Daoy (cell line): ENCODE data around the gene NLGN3. TPM values are rescaled to one million over a fixed set of nuclear protein-coding genes. Genes with fewer than 3 reads are reported as not detected.
"Not testable (repeated sequence)": the region's sequence is repeated elsewhere in the genome, so short reads cannot be mapped to it uniquely, and the experiment has no call there.

Experiments
- DNase-seq: peaks from one replicate; pipeline ENCODE4 v3.0.0-alpha.2; 2015; ENCODE audit warnings: low read depth
- total RNA-seq: library from RNA; depleted of rRNA; stranded (reverse); fragments of >200 nt; shearing (Covaris generic); gene quantifications from 2 replicates; pipeline ENCODE4 v1.2.3, GENCODE V29; 2014

The NLGN3 gene
- total RNA-seq, 1 experiment from 2014 or later = not detected

DNA sequence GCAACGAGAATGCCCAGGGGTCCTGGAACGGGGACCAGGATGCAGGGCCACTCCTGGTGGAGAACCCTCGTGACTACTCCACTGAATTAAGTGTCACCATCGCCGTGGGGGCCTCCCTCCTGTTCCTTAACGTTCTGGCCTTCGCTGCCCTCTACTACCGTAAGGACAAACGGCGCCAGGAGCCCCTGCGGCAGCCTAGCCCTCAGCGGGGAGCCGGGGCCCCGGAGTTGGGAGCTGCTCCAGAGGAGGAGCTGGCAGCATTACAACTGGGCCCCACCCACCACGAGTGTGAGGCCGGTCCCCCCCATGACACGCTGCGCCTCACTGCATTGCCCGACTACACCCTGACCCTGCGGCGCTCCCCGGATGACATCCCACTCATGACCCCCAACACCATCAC is 24.9 kb downstream of the NLGN3 start:
- DNase-seq = no peak

DNA sequence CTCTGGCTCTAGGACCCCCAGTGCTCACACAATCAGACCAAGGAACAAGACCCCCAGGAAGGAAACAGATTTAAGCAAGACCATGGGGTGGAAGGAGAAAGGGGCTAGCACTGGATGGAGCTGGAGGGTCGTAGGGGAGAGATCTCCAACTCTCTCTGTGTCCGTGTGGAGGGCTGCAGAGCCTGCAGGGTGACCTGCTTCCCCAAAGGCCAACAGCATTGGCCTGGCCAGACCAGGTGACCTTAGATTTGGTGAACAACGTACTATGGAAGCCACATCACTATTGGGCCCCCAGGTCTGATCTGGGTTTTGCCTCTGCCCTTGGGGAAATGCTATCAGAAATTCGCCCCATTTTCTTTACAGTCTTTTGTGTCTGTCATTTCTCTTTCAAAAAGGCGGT is 26.0 kb downstream of the NLGN3 start:
- no peak for DNase-seq

DNA sequence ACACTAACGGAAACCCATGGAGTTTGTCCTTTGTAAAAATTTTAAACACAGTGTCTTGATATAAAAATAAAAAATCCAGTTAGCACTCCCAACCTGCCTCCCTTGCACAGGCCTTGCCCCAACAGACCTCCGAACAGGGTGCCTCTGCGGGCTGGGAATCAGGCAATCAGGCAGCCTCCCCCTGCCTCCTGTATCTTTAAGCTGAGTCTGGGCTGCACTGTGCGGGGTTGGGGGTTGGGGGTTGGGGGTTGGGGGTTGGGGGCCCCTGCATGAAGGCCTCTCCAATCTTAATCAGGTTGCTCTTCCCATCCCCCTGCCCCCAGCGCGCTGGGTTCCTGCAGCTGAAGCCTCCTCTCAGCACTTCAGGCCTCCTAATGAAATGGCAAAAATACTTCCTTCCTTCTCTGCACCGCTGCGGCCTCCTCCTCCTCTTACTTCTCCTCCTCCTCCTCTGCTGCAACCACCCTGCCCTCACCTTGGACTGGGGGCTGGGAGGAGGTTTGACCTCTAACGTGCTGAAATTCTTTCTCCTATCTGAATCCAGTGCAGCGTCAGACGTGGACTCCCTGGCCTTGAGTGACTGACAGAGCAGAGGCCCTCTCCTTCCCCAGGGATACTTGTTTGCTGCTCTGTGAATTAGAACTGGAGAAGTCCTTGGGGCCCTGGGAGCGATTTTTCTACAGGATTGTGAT is 26.6 kb downstream of the NLGN3 start:
- no peak for DNase-seq

DNA sequence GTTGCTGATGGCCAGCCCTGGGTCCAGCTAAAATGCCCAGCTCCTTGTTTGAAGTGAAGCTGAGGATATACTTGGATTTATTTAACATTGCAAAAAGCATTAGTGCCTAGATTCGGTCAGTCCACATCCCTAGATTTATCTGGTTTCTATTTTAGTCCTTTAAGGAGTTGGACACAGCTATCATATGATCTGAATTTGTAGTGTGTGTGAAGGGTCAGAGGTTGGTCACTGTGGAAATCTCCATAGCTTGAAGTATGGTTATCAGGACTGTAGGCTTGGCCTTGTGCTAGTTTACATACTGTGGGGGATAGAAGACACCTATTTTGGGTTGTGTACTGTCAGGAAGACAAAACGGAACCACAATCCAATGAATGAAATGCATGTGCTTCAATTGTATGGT is 28.8 kb downstream of the NLGN3 start:
- DNase-seq = no peak

DNA sequence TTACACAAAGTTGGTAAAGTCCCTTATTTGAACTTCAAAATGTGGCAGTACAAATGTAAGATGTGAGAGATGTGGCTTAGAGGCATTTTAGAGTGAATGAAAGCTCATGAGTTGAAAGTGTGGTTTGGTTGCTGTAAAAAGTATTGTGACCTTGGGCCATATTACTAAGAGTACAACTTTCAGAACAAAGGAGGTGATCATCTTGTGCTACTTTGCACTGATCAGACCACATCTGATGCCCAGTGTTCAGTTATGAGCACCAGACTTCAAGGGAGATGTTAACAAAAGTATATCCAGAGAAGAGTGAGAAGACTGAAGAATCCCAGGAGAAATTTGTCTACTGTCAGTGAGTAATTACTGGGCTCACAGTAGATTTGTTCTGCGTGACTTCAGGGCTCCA is 30.2 kb downstream of the NLGN3 start:
- no peak for DNase-seq

DNA sequence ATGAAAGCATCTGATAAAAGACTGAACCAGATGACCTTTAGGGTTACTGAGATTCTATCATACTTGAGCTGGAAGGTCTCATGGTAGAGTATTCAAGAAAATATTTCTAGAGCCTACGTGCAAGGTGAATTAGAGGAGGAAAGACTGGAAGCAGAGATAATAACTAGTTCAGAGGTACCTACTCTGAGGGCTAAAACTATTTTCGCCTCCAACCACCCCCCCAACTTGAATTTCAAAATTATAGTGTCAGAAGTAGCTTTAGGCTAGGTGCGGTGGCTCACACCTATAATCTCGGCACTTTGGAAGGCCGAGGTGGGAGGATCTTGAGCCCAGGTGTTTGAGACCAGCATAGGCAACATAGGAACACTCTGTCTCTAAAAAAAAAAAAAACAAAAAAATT is 30.9 kb downstream of the NLGN3 start:
- no peak for DNase-seq

DNA sequence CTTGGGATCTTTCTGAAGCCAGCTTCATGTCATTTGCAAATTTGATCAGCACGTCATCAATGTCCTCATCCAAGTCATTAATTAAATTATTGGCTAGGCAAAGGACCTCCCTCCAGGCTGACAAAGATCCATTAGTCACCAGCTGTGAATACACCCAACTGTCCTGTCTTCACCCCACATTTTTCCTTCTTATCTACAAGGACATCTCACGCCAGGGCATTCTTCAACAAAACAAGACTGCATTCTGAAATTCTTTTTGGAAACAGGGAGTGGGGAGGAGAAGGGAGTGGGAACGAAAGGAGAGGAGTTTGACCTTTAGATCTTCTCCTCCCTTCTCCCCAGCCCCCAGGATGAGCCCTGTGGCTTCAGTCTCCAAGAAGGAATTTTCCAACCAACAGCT is 32.7 kb downstream of the NLGN3 start:
- no peak for DNase-seq

DNA sequence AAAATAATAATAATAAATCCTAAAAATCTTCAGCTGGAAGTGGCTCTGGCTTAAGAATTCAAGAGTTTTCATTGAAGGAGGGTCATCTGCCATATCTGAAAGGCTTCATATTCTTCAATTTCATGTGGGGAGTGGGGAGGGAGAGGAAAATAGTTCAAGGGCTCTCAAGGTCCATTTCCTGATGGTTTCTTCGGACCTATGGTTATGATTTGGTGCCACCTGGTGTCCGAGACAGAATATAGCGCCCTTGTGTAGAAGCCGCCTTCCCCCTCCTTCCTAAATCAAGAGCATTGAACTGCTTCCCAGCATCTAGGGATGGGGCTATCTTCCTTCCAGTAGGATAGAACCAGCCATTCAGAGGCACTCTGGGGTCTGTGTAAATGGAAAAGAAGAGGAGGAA is 34.3 kb downstream of the NLGN3 start:
- DNase-seq = peak; percentile 52

DNA sequence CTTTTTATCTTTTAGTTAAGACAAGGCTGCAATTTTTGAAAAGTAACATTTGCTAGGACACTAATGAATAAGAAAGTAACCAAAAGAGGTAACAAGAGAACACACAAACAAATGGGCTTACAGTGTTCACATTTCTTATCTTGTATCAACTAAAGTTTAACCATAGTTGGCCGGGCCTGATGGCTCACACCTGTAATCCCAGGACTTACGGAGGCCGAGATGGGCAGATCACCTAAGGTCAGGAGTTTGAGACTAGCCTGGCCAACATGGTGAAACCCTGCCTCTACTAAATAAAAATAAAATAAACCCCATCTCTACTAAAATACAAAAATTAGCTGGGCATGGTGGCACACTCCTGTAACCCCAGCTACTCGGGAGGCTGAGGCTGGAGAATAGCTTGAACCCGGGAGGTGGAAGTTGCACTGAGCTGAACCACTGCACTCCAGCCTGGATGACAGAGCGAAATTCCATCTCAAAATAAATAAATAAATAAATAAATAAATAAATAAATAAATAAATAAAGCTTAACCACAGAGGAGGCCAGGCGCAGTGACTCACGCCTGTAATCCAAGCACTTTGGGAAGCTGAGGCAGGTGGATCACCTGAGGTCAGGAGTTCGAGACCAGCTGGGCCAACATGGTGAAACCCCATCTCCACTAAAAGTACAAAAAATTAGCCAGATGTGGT is 36.1 kb downstream of the NLGN3 start:
- DNase-seq = not testable (repeated sequence)

DNA sequence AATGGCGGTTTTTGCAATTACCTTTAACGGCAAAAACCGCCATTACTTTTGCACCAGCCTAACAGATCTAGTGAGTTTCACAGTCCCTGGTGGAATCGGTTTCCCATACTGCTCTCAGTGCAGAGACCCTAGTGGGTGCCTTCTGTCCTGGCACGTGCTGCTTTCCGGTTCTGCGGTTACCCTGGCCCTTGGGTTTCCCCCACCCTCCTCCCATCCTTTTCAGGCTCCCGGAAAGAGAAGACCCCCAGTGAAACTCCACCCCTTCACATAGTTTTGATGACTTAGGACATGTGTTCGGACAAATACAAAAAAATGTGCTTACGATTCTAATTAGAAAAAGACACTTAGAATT is 36.9 kb downstream of the NLGN3 start:
- DNase-seq = no peak

DNA sequence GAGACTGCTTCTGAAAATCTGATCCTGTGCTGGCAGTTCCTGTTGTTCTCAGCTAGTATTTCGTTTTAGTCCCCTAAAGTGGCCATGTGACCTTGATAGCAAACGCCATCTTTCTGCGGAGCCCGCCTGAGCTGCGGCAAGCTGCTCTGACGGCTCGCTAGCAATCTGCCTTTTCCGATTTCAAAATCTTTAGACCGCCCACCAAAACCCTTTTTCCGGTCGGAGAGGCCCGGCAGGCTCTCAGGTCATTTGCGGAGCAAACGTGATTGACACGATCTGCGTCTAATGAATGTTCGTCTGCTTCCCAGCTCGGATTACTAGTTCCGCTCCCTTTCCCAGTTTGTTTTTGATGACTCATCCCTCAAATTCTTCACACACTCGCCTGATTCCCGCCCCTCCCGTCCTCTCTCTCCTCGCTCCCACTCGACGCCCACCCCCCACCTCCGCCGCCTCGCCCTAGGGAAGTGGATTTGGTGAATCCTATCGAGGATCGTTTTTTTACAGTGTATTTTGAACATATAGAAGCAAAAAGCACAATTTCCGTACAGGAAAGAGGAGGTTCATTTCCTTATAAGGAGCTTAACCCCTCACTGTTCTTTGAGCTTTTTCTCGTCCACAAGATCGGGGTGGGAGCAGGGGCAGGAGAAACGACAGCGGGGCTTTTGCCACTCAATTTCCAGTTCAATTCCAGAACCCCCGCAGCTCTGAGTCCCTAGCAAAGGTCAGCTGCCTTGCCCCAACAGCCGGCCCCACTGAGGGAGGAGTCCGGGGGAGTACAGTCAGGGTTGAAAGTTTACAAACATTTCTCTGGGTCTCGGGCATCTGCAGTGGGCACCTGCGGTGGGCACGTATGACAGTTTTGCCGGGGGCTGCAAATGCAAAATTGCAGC is 37.5 kb downstream of the NLGN3 start:
- DNase-seq = peak; percentile 91

DNA sequence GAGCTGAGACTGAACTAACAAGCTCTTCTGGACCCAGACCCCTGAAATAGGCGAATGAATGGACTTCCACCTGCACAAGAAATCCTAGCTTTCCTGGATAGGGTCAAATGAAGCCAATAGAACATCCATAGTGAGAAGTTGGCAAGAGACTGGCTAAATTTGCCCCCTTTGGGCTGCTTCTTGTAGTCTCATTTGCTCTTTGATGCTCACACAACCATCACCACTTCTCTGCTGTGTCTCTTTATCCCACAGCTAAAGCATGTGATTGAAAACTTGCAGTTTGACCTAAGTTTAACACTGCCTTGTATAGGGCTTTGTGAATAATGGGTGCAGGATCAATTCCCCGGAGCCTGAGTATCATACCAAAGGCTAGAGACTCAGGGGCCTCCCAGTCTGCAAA is 38.2 kb downstream of the NLGN3 start:
- no peak for DNase-seq

DNA sequence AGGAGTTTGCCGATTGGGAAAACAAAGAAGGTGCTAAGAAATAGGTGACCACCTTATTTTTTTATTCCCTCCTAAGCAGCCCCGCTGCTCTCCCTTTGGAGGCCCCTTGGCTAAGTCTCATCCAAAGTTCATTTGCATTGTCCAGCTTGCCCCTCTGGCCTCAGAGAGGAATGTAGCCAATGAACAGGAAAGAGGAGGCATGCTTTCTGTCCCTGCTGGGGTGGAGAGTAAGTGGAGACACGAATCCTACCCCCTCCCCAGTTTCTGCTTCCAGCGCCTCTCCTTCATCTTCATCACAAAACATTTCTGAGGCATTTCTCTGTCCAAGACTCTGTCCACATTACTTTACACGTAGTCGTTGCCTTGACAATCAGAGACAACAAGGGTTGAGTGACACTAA is 38.7 kb downstream of the NLGN3 start:
- no peak for DNase-seq

DNA sequence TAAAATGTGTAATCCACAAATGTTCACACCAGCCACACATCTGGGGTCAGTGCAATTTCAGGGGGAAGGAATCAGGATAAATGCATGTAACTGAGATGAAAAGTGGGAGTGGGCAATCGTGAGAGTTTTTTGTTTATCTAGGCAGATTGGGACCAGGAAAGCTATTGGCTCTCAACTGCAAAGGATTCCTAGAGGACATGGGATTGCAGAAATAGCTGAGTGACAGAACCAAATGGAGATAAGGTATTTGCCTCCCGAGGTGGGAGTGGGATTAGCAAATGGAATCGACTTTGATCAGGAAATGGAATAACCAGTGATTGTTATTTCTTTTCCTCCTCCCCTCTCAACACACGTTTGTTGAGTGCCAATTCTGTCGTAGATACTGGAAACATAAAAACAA is 39.5 kb downstream of the NLGN3 start:
- DNase-seq = no peak

DNA sequence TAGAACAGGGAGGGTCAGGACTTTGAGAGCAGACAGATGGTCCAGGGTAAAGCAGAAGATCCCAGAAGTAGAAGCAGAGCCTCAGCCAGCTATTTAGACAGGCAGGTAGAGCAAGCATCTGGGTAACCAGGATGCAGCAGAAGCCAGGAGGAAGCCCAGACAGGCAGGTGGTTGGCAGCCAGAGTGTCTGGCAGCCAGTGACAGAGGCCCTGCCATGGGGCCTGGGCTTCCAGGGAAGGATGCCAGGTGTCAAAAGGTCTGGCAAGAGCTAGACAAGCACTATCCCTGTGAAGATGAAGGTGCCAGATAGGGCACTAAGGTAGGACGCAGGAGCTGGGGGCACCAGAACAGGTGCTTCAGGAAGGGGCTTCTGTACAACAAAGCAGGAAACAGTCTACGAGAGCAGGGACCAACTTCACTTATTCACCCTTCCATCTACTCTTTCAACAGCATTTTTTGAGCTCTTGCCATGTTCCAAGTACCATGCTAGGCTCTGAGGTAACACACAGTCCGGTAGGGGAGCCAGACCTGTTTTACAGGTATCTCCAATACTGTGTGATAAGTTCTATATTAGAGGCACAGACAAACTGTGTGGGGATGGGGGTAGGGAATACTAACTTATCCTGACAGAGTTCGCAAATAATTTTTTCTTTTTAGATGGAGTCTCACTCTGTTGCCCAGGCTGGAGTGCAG is 40.3 kb downstream of the NLGN3 start:
- no peak for DNase-seq

DNA sequence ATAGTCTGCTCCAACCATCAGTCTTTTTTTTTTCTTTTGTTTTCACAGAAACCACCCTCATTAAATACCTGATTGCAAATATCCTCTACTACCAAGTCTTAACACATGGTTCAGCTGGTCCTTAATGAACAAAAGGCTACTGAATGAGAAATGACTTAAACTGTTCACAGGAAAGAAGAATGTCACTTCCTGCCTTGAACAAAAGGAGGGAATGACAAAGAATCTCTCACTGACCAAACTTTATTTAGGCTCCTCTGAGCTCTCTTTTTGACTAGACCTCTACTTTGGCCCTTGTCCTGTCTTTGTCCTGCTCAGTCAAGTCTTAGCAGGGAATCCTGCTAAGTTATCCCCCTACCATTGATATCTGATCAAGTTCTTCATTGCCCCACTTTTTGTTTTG is 46.6 kb downstream of the NLGN3 start:
- no peak for DNase-seq

DNA sequence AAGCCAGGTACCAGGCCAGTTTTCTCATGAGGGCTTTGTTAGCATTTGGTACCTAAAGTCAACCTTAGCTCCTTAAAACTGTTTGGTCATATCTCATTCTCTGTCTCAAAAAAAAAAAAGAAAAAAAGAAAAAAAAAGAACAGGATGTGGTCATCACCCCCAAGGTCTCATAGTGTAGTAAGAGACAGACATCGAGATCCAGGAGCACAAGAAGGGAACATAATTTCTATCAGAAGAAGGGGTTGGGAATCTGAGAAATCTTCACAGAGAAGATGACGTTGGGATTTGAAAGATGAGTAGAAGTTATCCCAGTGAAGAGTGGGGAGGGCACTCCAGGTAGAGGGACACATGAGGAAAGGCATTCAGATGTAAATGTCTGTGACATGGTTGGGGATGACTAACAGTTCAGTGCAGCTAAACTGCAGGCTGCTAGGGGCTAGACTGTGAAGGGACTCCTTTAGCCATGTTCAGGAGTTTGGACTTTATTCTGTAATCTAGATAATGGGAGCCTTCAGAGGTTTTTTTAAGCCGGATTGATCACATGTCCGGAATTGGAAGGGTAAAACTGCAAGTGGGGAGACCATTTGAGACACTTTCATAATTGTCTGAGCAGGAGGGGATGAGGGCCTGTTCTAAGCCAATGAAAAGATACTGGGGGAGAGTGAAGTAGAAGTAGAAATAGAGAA is 51.5 kb downstream of the NLGN3 start:
- DNase-seq = peak; percentile 7

DNA sequence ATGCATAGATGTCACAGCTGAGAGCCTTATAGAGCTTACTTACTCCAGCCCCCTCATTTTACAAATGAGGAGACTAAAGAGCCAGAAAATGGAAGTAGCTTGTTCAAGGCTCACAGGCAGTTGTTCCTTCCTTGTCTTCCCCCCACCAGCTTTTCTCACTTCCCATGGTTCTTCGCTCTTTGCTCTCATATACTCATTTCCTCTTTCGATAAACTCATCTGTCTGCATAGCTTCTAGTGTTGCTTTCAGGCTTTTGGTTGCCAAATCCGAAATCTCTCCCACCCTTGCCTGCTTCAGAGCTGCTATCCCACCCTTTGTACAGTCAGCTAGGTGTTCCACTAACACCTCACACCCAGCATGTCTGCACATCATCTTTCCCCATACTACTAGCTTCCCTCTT is 53.4 kb downstream of the NLGN3 start:
- no peak for DNase-seq

DNA sequence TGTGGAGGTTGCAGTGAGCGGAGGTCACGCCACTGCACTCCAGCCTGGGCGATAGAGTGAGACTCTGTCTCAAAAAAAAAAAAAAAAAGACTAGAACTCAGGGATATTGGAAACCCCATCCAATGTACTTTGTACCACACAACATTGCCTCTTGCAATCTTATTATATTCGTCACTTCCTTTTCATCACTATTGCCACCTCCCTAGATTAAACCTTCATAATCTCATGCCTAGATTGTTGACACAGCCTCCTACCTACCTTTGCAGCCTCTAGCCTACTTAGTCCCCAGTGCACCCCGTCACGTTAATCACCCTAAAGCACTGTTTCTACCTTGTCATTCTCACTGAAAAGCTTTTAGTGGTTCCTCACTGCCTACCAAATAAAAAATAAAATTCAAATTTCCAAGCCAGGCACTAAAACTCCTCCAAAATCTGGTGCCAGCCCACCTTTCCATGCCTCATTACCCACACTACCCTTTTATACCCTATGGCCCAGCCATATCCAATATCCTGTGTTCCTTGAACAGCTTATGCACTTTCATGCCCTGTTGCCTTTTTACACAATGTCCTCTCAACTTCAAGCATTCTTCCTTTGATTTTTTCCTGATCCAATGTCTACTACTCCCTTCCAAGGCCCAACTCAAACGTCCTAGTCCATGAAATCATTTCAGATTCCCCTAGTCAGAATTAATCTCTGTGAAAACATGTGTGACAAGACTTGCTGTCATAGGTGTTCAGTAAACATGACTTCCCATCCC is 54.8 kb downstream of the NLGN3 start:
- DNase-seq = no peak

DNA sequence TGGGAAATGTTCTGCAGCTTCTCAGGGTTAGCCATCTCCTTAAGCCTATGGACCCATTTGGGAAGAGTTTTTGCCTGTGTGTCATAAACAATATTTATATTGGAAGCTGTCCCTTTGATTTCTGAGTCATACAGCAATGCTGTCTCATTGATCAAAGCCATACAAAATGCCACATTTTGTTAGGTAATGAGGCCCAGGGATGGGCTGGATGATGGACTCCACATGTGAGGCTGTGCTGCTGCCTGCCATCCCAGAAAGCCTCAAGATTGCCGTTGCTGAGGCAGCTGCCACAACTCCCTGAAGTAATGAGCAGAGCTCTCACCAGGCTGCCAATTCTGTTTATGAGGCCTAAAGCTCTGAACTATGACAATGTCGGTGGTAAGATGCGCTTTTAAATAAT is 66.2 kb downstream of the NLGN3 start:
- DNase-seq = no peak

DNA sequence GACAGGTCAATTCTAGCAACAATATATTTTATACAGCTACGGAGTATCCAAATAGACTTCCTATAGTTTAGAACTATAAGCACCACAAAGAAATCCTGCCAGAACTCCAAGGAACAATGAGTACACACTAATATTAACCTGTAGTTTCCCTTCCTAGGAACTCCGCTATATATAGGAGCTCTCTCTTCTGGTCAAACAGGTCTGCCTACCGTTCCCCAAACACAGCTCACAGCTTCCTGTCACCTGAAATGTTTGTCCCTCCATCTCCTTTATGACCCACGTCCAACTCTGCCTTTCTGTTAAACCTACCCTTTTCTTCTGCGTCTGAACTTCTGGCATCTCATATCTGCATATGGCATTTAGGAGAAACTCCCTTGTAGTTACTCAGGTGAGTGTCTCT is 67.9 kb downstream of the NLGN3 start:
- DNase-seq = no peak
